Endodermal cell (in vitro differentiated cells): ENCODE data around the gene EGR2. TPM values are rescaled to one million over a fixed set of nuclear protein-coding genes. Genes with fewer than 3 reads are reported as not detected.

Source experiments
- DNase-seq: peaks from one replicate; pipeline ENCODE4 v3.0.0-alpha.2; 2017
- H3K27ac ChIP-seq: 2 replicates; pipeline ENCODE4 v1.5.1; 2013; ENCODE audit warnings: mild to moderate bottlenecking, low read depth, low read length, moderate library complexity
- H3K27me3 ChIP-seq: 2 replicates; pipeline ENCODE4 v1.6.1; 2013; ENCODE audit warnings: mild to moderate bottlenecking, low read length, moderate library complexity; ENCODE audit not compliant: insufficient read depth, control insufficient read depth, poor library complexity, severe bottlenecking
- H3K36me3 ChIP-seq: 2 replicates; pipeline ENCODE4 v1.7.0; 2013; ENCODE audit warnings: mild to moderate bottlenecking, low read length, moderate library complexity; ENCODE audit not compliant: control insufficient read depth, insufficient read depth
- H3K4me1 ChIP-seq: one replicate; pipeline ENCODE4 v1.7.0; 2013; ENCODE audit warnings: low read length; ENCODE audit not compliant: control insufficient read depth, insufficient read depth
- H3K4me3 ChIP-seq: 2 replicates; pipeline ENCODE4 v1.5.1; 2013; ENCODE audit warnings: mild to moderate bottlenecking, low read length, moderate library complexity
- H3K9ac ChIP-seq: 2 replicates; pipeline ENCODE4 v1.6.1; 2013; ENCODE audit warnings: mild to moderate bottlenecking, low read length, moderate library complexity; ENCODE audit not compliant: poor library complexity, severe bottlenecking; ENCODE audit errors: extremely low read depth
- H3K9me3 ChIP-seq: 2 replicates; pipeline ENCODE4 v1.6.1; 2013; ENCODE audit warnings: mild to moderate bottlenecking, low read length, moderate library complexity; ENCODE audit not compliant: control insufficient read depth
- H3K27ac Mint-ChIP-seq: 2 replicates; pipeline ENCODE4 v1.8.0; 2020; ENCODE audit warnings: mixed read lengths
- H3K27me3 Mint-ChIP-seq: 2 replicates; pipeline ENCODE4 v1.8.0; 2021; ENCODE audit warnings: mild to moderate bottlenecking, mixed read lengths; ENCODE audit not compliant: insufficient read depth
- H3K36me3 Mint-ChIP-seq: 2 replicates; pipeline ENCODE4 v1.8.0; 2020; ENCODE audit warnings: low read depth, mixed read lengths
- H3K4me1 Mint-ChIP-seq: 2 replicates; pipeline ENCODE4 v1.8.0; 2020; ENCODE audit warnings: mixed read lengths
- H3K4me3 Mint-ChIP-seq: 2 replicates; pipeline ENCODE4 v1.8.0; 2020; ENCODE audit warnings: mild to moderate bottlenecking, moderate library complexity, mixed read lengths
- H3K9me3 Mint-ChIP-seq: 2 replicates; pipeline ENCODE4 v1.8.0; 2020; ENCODE audit warnings: mild to moderate bottlenecking, mixed read lengths
- CTCF ChIP-seq: fragments of 200-600 bp; sonication (generic); conservative IDR thresholded peaks from 2 replicates; pipeline ENCODE4 v1.5.0; 2021; ENCODE audit warnings: antibody characterized with exemption, mild to moderate bottlenecking
- WGBS, 2 experiments: methylation state at CpG; one replicate each; pipeline versions ENCODE4 v1.1.5 to v1.1.7; 2013; ENCODE audit warnings: missing lambda C conversion rate in 2 of 2, mixed read lengths in 1 of 2; ENCODE audit not compliant: insufficient coverage in 1 of 2, insufficient read length in 1 of 2; 5-methylcytosine and 5-hydroxymethylcytosine counted together
- long read RNA-seq, 4 experiments: library from polyadenylated mRNA in 2 of 4; library from RNA in 1 of 4; library from capped mRNA in 1 of 4; stranded (forward) in 3 of 4; unstranded in 1 of 4; transcript quantifications; one replicate each; pipeline ENCODE4 v2.0.0, GENCODE V29; 2020 to 2021; ENCODE audit warnings: inconsistent platforms in 1 of 4
- polyA plus RNA-seq, 2 experiments: library from polyadenylated mRNA; stranded (reverse); fragments of 50-300 nt; gene quantifications; one replicate each; pipeline ENCODE4 v1.2.3, GENCODE V29; 2013
- total RNA-seq, 2 donors: library from RNA; stranded (reverse); fragmentation: NEBNext Ultra II Directional in 1 of 2; extraction: Animal tissue kit (Norgen Biotek cat#: 25700) in 1 of 2; gene quantifications; 2 replicates in 1 of 2; 3 replicates in 1 of 2; pipeline ENCODE4 v1.2.1, GENCODE V29; 2021

The EGR2 gene
- total RNA-seq: under 1 TPM; 0.24 to 0.35 TPM
- 6.2 TPM for polyA plus RNA-seq (2013, experiment 1 of 2)
- 9.6 TPM for polyA plus RNA-seq (2013, experiment 2 of 2)
- long read RNA-seq, experiment 1: 0 reads
- long read RNA-seq, experiment 2: 0 reads
- long read RNA-seq, experiment 3, partial matches to known transcripts: 0 of 1 reads
- long read RNA-seq, experiment 3, other reads (novel, unspliced or antisense): 1 of 1 reads
- long read RNA-seq, experiment 4: 0 reads

DNA sequence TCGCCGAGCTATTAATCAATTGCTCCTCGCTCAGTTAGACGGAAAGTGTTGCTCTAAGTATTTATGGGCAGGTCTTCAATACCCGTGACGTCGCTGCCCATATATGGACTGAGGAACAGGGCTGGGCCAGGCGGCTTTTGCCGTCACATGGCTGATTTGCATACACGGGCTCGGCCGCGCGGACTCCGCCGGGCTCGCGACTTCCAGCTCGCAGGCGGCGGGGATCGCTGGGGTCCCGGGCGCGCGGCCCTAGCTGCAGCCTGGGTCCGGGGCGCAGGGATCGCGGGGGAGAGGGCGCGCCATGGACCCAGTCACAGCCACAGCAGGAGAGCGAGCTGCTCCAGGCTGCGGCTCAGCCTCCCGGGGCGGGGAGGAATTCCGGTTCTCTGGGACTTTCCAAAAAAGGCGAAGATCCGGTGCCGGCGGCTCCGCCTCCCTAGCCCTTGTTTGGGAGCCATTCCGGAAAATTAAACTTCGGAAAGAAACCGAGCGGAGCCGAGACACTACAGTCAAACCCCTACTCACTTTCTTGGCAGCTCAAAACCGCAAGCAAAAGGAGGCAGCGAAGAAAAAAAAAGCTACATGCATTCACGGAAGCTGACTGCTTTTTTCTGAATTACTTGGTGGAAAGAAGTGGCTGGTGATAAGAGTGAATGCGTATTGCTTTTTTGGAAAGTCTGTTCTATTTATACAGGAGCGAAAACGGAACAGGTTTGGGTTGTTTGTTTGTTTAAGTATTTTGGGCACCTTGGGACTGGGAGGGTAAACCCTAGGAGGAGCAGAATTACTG lies at the start of gene EGR2:
Gene EGR2, minus strand, starts transcription at position 36 of the 790 bp plus-strand sequence. CDS start 337 bp downstream, outside the sequence.
- Mint-ChIP-seq H3K4me1 (peaks cover 15% of the 10 kb centered on the region), H3K9me3 (peaks cover 7% of the 10 kb centered on the region), H3K27me3 (peaks cover 95% of the 10 kb centered on the region), H3K36me3 (no peaks in the 10 kb centered on the region), H3K4me3 (peak within 1 kb of the TSS; percentile 64), H3K27ac (peak within 1 kb of the TSS; percentile 83)
- no peaks in the 10 kb centered on the region for H3K4me1 ChIP-seq
- no peak within 1 kb of the TSS for H3K27ac ChIP-seq
- H3K4me3 ChIP-seq: peak within 1 kb of the TSS; percentile 80
- H3K27me3 ChIP-seq: peaks cover 96% of the 10 kb centered on the region
- peak within 1 kb of the TSS; percentile 54 for H3K9ac ChIP-seq
- TF ChIP-seq CTCF: no peak
- DNase-seq: peak; percentile 96
- 0% methylated on average over 38 to 53 of the region's 53 CpGs for WGBS, 2 experiments
- no peaks in the 10 kb centered on the region for H3K9me3 ChIP-seq
- no peaks in the 10 kb centered on the region for H3K36me3 ChIP-seq

- no peak for DNase-seq
- H3K27me3 Mint-ChIP-seq: no peaks in the 10 kb centered on the region
- no peak overlapping the region for H3K4me3 Mint-ChIP-seq
Observed at GRCh38 chr10:62862447-62862846, 46.3 kb upstream of the EGR2 start.

DNA sequence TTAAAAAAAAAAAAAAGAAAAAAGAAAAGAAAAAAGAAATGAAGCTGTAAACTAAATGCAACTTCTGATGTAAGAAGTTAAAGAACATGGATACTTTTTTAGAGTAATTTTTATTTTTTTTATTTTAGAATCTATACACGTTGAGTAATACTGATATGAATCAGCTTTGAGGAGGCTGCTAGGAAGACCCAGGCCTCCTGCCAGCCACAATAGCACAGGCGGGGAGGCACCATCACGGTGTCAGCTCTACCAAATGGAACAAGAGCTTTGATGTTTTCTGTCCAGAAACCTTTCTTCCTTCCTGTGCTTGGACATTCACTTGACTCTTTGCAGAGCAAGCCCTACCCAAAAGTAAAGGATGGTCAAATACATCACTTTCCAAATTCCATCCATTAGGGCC lies 45.3 kb upstream of the EGR2 start:
- no peak for DNase-seq
- H3K27me3 ChIP-seq: no peaks in the 10 kb centered on the region
- Mint-ChIP-seq H3K27ac (no peak overlapping the region), H3K4me1 (no peaks in the 10 kb centered on the region), H3K27me3 (no peaks in the 10 kb centered on the region), H3K36me3 (no peaks in the 10 kb centered on the region), H3K9me3 (no peaks in the 10 kb centered on the region), H3K4me3 (no peak overlapping the region)
- H3K9ac ChIP-seq: no peak overlapping the region
- H3K4me3 ChIP-seq: no peak overlapping the region
- H3K27ac ChIP-seq: no peak overlapping the region
- no peak for TF ChIP-seq CTCF
- WGBS, 2 experiments: 89 to 100% methylated on average over 1 to 3 of the region's 3 CpGs
- no peaks in the 10 kb centered on the region for H3K4me1 ChIP-seq
- H3K36me3 ChIP-seq: no peaks in the 10 kb centered on the region
- H3K9me3 ChIP-seq: no peaks in the 10 kb centered on the region

More at GRCh38 chr10:62862447-62862846, 46.3 kb upstream of the EGR2 start:
- no peaks in the 10 kb centered on the region for H3K36me3 ChIP-seq
- H3K4me1 ChIP-seq: no peaks in the 10 kb centered on the region
- TF ChIP-seq CTCF: no peak
- no peak overlapping the region for H3K4me3 ChIP-seq
- H3K4me1 Mint-ChIP-seq: no peaks in the 10 kb centered on the region
- 89% methylated on average over 1 of the region's 1 CpG; no CpG with 5 or more reads in 1 of the 2 experiments for WGBS, 2 experiments
- no peaks in the 10 kb centered on the region for H3K36me3 Mint-ChIP-seq
- no peak overlapping the region for H3K27ac Mint-ChIP-seq
- H3K27me3 ChIP-seq: no peaks in the 10 kb centered on the region
- H3K9me3 ChIP-seq: no peaks in the 10 kb centered on the region
- no peak overlapping the region for H3K27ac ChIP-seq
- H3K9me3 Mint-ChIP-seq: no peaks in the 10 kb centered on the region
- no peak overlapping the region for H3K9ac ChIP-seq
